Measurements from ENCODE around the gene KDM4C.
"Not testable (repeated sequence)": the region's sequence is repeated elsewhere in the genome, so short reads cannot be mapped to it uniquely, and the experiment has no call there.

KDM4C gene

DNA sequence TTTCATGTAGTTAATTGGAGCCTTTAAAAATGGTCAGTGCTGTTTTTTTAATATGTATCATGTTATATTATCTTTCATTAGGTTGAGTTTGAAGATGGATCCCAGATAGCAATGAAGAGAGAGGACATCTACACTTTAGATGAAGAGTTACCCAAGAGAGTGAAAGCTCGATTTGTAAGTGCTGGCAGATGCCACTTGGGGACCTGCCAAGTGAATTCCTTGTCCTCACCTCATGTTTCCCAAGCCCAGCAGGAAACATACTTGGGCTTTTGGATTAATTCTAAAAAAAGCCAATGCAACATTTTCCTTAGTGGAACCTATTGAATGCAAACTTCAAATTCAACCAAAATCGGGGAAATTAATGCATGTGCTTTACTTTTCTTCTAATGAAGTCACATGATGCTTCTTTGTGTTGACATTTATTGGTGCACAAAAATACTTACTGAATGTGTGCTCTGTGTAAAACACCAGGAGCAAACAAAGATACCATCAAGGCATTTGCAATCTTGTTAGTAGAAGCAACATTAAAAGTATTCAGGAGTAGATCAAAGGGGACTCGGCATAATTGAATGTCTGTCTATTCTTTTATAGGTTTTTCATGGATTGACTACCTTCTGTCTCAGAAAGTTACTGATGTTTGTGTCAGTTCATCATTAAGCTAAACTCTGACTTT, 412.1 kb downstream of the KDM4C start:
- DNase-seq (ENCODE audit: low read depth in 2 of 2): no peak

DNA sequence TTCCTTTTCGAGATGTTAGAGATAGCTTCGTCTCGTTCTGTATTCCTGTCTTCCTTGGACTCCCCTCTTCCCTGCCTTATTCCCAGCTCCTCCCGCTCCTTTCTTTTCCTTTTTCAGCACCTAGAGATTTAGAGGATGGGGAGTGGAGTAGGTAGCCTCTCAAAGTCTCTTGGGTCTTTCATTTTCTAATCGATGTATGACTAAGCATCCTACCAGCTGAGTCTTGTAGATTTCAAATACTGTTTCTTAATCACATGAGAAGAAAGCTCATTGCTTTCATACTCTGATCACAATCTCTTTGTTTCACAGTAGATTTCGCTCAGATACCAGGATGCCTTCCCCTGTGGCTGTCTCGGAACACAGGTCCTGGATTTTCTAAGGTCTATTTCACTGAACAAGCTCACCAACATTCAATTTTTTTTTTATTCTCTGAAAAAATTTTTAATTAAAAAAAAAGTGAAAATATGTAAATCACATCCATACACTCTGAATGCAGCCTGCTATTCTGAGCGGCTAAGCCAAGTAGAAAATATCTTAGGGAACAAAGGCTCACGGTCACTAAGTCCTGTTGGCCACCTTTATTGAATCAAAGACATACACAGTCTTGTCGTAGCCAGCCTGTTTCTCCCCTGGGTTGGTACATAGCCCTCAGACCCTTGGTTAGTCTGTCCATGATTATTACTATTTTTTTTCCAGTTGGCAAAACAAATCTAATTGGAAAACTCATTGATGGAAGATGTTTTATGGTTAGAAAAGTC, 413.8 kb downstream of the KDM4C start:
- no peak for DNase-seq (ENCODE audit: low read depth in 2 of 2)

DNA sequence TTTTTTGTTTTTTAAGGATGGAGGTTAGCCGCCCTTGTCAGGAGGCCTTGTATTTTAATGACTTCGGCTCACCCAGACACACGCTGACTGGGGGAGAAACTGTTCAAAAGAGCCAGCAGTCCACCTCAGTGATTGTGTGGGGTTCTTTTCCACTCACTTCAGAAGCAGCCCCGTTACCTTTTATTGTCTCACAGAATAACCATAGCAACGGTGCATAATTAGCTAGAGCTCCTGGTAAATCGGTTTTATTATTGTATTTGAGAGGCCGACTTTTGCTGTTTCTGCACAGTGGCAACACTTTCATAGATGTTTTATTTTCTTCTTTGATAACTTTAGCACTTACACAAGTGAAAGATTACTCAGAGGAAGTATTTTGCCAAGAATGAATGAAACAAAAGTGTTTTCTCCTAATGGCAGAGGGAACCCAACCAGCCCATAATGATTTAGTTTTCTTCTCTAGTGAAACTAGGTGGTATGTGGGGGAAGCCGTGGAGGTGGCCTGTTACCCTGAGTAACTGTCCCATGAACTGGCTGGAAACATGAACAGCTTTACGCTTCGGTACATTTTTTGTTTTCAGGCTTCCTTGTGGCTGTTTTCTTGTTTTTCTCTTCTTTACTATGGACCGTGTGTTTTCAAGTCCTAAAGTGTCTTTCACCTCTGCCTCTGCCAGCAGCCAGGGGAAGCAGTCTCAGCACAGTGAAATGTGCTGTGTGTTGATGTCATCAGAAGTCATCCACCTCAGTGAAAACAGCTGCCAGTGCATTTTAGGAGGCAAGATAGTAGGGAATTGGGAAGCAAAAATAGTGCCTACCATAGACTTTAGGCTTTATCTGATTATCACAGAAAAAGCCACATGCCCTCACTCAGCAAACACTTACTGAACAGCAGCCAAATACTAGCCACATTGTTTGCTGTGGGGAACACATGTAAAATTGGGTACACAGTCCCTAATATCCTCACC, 414.7 kb downstream of the KDM4C start:
- DNase-seq (ENCODE audit: low read depth in 2 of 2): no peak

DNA sequence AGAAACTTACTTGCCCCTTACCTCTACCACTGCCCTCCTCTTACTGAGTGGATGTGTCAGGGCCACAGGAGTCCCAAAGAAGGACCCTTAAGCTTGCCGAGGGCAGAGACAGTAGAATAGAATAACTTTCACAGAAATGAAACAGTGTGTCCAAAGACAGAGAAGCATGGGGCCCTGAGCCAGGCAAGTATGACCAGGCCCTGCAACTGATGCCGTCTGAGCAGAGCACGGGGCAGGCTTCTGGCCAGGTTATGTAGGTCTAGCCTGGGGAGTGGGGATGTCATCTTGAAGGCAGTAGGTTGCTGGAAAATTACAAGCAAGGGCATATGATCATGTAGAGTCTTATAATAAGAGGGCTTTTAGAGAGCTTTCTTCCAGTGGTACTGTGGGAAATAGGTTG, 415.4 kb downstream of the KDM4C start:
- no peak for DNase-seq (ENCODE audit: low read depth in 2 of 2)

DNA sequence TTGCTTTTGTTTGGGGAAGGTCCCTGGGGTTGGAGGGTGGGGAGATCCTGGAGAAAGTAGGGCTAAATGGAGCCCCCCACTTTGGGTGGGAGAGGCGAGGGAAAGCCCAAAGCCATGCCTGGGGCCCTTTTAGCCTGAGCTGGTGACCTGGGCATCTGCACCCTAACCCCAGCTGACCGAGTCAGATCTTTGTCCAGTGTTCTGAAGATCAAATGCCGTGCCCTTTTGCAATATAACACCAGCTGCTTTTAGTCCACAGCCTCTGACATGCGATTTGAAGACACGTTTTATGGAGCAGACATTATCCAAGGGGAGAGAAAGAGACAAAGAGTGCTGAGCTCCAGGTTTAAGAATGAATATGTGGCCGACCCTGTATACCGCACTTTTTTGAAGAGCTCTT, 416.5 kb downstream of the KDM4C start:
- no peak for DNase-seq (ENCODE audit: low read depth in 2 of 2)

DNA sequence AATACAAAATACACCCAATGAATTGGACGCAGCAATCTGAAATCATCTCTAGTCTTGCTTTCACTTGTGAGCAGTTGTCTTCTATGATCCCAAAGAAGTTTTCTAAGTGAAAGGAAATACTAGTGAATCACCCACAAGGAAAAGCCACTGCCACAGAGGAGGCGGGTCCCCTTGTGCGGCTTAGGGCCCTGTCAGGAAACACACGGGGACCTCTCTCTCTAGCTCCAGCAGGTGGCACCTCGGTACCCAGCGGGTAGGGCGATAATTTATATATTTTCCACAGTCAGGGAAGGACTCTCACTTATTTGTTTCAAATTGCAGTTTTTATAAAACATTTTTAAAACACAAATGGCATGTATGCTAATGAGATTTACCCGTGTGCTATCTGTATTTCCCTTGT, 417.1 kb downstream of the KDM4C start:
- DNase-seq (ENCODE audit: low read depth in 2 of 2): no peak

DNA sequence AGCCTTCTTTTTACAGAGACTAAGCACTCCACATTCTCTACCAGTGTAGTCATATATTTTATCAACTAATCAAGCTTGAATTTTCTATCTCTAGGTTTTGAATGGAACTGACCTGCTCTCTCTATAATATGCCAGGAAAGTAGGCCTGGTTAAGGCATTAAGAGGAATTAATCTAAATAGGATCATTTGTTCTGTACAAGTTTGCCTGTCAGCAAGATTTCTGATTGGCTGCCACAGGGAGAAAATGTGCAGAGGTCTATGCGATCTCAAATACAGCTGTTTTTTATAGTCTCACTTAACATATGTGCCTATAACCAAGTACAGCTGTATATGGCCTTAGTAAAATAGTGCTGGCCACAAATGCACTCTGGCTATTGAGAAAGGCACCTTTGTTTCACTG, 418.8 kb downstream of the KDM4C start:
- DNase-seq (ENCODE audit: low read depth in 2 of 2): peak in 1 of 2 experiments; percentile 12

DNA sequence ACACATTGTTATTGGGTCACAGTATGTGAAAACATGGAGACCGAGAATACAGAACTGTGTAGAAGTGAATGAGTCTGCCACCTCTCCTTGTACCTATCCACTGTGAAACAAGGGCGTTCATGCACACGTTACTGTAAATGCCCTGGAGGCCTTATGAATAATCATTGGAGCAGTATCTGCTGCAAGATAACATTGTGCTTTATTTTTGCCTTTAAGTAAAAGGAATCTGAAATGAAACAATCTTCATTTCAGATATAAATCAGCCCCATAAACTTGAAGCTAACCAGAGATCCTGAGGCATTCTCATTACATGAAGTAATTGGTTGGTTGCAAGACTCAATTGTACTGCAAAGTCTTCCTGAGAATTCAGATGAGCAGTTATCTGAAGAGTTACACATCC, 419.6 kb downstream of the KDM4C start:
- DNase-seq (ENCODE audit: low read depth in 2 of 2): no peak

DNA sequence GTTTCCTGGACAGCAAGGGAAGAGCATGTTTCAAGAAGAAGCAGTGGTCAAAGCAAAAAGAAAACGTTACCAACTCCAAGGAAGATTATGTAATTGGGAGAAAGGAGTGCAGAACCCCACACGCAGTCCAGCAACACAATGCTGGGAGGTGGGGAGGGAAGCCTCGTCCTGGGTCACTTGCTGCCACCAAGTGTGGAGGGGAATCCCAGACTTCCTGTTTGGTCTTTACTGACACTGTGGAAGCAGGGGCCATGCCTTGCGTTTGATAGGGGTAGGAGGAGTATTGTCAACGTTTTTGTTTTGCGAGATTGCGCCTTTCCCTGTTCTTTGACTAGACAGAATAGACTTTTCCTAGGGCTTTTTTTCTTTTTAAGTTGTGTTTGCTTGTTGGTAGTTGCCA, 421.0 kb downstream of the KDM4C start:
- no peak for DNase-seq (ENCODE audit: low read depth in 2 of 2)

DNA sequence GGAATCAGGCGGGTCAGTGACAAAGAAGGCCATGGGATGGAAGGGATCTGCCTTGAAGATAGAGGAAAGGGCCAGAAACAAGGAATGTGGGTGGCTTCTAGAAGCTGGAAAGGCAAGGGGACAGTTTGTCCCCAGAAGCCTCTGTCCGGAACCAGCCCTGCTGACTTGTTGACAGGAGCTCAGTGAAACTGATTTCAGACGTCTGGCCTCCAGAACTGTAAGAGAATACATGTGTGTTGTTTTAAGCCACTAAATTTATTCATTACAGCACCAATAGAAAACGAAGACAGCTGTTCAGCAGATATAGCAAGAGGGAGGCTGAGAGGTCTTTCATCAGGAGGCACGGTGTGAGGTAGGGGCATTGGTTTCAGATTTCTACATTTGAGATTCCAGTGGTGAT, 422.5 kb downstream of the KDM4C start:
- no peak for DNase-seq (ENCODE audit: low read depth in 2 of 2)

DNA sequence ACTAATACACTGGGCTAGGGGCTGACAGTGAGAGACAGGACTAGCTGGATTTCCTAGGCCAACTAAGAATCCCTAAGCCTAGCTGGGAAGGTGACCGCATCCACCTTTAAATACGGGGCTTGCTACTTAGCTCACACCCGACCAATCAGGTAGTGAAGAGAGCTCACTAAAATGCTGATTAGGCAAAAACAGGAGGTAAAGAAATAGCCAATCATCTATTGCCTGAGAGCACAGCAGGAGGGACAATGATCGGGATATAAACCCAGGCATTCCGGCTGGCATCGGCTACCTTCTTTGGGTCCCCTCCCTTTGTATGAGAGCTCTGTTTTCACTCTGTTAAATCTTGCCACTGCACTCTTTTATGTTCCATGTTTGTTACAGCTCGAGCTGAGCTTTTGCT, 425.4 kb downstream of the KDM4C start:
- not testable (repeated sequence) for DNase-seq (ENCODE audit: low read depth in 2 of 2)

DNA sequence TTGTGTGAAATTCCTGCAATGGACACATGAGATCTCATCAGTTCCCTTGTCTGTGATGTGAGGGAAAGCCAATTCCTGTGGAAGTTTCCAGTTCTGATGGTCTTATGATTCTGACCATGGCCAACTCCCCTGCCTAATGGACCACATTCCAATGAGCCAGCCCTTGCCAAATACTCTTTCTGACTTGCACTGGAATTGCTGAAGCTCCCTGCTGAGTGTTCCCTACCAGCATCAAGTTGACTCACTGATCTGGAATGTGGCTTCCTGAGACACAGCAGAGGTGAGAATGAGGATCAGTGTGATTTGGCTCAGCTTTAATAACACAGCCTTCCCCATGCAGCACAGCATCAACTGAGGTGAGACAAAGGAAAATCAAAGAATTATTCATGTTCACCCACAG, 427.8 kb downstream of the KDM4C start:
- DNase-seq (ENCODE audit: low read depth in 2 of 2): peak; percentile 81 to 82

DNA sequence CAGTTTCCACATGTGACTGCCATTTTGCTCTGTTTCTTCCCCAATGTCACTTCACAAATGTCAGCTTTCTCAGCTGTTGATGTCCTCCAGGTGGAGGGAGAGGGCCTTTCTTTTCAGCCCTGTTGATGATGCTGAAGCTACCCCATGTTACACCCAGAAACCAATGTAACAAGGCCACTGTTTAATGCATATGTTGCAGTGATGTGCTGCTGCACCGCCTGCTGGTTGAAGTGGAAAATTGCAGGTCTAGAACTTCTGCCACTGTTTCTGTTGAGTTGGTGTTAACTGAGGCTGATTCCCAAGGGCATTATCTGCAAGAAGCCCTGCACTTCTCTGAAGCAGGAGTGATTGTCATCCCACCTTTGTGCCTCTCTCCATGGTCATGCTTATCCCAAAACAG, 428.4 kb downstream of the KDM4C start:
- DNase-seq (ENCODE audit: low read depth in 2 of 2): no peak

DNA sequence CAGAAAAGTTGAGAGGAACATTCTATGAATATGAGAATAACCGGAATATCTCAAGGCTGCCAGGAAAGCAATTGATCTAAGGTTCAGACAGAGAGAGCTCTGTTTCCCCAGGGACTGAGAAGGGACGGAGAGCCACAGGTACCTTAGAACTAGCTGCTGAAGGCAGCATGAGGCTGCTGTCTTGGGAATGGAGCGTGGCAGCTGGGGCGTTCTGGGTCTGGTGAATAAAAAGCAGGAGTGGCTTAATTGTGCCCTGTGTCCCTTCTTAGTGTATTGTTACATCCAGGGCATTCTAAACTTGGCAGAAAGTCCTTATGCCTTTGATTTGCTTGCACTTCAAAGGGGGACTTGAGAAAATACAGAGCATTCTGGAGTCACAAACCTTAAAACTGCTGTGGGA, 434.5 kb downstream of the KDM4C start:
- no peak for DNase-seq (ENCODE audit: low read depth in 2 of 2)

DNA sequence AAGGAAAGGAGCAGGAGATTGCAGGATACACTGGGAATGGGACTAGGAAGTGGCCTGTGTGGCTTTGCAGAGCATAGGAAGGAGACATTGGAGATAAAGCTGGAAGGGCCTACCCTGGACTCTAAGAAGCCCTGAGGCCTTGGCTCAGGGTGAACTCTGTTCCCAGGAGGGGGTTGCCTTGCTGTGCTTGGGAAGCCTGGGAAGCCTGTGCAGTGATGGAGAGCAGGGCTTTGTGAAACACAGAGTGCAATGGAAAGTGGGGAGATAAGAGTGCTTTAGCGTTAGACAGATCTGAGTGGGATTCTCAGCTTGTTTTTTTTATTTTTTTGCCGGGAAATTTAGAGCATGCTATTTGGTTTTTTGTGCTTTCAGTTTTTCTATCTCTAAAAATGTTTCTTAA, 437.8 kb downstream of the KDM4C start:
- DNase-seq (ENCODE audit: low read depth in 2 of 2): no peak

DNA sequence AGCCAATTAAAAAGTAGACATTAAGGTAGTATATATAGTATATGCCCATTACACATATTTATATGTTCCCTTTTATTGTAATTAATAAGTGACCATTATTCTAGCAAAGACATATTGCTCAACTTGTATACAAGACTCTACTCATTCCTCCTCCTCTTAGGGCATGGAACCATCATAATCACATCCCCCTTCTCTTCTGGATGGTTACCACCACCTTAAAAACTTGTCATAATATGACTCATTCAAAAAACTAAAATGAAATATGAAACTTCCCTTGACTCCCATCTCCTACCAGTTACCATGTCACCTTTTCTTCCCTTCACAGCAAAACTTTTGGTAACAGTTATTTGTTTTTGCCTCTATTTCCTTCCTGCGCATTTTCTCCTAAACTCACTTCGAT, 438.7 kb downstream of the KDM4C start:
- no peak for DNase-seq (ENCODE audit: low read depth in 2 of 2)

DNA sequence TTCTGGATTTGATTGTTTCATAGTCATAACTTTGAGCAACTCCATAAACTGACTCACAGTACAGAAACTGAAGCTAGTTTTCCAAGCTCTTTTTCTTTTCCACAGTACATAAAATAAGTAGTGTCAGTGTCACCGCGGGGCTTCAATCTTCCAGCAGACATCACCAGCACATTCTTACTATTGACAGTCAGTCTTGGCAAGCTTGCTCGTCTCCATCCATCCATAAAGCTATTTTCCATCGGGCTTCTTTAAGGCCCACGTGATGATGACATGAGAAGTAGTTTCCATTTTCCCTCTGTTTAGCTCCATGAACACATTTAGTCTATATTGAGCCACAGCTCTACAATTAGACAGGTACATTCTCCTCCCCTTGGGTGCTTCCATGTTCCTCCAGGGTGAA, 443.4 kb downstream of the KDM4C start:
- DNase-seq (ENCODE audit: low read depth in 2 of 2): no peak

DNA sequence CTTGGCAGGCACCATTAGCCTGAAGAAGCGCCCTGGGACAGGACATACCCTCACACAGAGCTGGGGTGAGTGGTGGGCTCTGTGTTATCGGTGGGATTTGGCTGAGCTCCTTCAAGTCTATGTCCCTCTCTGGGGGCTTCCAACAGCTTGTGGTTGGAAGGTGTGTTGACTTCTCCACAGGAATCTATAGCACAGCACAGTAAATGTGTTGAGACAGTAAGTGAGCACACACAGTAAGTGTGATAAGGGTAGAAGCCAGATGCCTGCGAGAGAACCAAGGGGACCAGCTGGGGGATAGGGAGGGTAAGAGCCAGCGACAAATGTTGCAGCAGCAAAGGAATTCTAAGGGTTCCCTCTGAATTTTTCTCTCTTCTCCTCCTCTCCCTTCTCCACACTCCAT, 448.0 kb downstream of the KDM4C start:
- DNase-seq (ENCODE audit: low read depth in 2 of 2): no peak

DNA sequence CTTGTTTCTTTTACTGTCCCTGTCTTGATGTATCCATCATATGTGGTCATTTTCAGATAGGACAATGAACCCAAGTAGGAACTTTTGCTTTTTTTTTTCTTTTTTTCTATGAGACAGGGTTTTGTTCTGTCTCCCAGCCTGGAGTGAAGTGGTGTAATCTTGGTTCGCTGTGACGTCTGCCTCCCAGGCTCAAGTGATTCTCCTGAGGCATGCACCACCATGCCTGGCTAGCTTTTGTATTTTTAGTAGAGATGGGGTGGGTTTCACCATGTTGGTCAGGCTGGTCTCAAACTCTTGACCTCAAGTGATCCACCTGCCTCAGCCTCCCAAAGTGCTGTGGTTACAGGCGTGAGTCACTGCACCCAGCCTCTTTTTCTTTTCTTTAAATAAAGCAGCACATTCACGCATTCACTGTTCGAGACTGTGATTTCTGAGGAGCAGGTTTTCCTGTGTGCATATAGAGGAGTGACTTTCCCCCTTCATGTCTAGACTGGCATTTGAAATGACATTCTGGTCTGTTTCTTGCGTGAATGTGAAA, 448.5 kb downstream of the KDM4C start:
- DNase-seq (ENCODE audit: low read depth in 2 of 2): no peak

DNA sequence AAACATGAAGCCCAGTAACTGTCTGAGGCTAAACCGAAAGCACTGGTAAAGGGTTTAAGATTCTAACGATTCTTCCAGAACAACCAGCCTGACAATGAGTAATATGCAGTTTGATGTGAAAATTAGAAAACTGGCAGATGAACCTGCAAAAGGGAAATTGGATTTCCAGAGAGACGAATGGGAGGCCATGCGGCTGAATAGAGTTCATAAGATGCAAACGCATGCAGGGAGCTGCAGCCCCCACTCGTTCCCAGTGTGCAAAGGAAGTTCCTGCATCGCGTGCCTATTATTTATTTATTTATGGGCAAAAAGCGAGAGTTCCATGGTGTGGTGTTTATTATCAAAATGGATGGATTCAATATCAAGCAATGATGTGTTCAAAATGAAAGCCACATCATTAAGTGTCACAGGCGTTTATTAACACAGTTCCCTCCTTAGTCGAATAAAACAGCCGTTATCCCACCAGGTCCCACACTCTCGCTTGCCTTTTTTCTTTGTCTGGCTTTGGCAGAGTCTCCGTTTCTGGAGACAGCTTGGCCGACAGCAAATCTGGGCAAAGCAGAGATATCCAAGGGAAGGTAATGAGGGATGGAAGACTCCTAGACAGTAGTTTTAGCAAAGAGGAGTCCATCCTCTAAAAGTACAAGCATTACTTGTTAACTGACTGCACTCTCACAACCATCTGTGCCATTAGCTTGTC, 451.4 kb downstream of the KDM4C start:
- DNase-seq (ENCODE audit: low read depth in 2 of 2): no peak

DNA sequence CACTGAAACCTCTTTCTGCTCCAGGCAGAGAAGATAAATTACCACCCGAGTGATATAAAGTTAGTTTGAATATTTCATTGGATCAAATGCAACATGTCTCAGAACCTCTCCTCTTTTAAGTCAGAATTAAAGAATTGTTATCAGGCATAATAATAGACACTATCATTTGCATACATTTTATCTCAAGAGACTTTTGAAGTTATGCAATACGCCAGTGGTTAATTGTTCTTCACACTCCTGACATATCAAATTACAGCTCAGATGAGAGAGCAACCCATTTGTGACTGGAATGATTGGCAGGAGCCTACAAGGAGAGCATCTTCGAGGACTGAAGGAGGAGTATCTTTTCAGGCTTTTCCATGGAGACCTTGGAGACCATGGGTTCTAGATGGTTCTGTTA, 452.2 kb downstream of the KDM4C start:
- DNase-seq (ENCODE audit: low read depth in 2 of 2): no peak
